Measurements from ENCODE around the gene TCEAL9. TPM values are rescaled to one million over a fixed set of nuclear protein-coding genes. Genes with fewer than 3 reads are reported as not detected.

The TCEAL9 gene
- total and polyA plus RNA-seq, 2 experiments from 2014 or later, result 212 to 257 TPM

DNA sequence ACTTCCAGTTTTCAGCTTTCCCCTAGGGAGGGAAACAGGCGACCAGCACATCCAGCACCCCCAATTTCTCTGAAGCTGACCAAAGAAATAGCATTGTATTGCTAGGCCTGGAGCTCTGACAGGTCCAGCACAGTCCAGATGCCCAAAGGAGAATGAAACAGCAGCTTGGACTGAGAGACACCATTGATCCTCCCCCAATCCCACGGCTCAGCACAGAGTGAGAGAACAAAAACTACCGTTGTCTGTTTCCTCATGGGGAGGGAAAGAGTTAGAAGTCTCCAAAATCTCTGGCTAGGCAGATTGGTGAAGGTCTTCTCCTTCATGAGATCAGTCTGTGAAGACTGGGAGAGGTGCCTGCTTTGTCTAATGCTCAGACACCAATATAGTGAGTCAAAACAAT is 17.6 kb upstream of the TCEAL9 start:
- TF ChIP-seq, protein P1, sequence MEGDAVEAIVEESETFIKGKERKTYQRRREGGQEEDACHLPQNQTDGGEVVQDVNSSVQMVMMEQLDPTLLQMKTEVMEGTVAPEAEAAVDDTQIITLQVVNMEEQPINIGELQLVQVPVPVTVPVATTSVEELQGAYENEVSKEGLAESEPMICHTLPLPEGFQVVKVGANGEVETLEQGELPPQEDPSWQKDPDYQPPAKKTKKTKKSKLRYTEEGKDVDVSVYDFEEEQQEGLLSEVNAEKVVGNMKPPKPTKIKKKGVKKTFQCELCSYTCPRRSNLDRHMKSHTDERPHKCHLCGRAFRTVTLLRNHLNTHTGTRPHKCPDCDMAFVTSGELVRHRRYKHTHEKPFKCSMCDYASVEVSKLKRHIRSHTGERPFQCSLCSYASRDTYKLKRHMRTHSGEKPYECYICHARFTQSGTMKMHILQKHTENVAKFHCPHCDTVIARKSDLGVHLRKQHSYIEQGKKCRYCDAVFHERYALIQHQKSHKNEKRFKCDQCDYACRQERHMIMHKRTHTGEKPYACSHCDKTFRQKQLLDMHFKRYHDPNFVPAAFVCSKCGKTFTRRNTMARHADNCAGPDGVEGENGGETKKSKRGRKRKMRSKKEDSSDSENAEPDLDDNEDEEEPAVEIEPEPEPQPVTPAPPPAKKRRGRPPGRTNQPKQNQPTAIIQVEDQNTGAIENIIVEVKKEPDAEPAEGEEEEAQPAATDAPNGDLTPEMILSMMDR (IDR thresholded peaks at IDR 0.05; ENCODE audit: poor library complexity), result no peak
- H4K20me1 ChIP-seq (ENCODE audit: insufficient read depth, poor library complexity, severe bottlenecking), result no peaks in the 10 kb centered on the region
- no peak for DNase-seq (ENCODE audit: low spot score)
- H3K9me3 ChIP-seq (ENCODE audit: low read depth), result no peaks in the 10 kb centered on the region
- no peaks in the 10 kb centered on the region for H3K79me2 ChIP-seq
- H3K4me1 ChIP-seq (ENCODE audit: insufficient read depth), result no peaks in the 10 kb centered on the region
- 56% methylated on average over 3 of the region's 3 CpGs for WGBS (ENCODE audit: low lambda C conversion rate, missing lambda C conversion rate)
- H2AFZ ChIP-seq, result no peak overlapping the region
- no peaks in the 10 kb centered on the region for H3K36me3 ChIP-seq (replicated peaks; ENCODE audit: insufficient read depth, low read depth)
- no peak overlapping the region for H3K4me3 ChIP-seq
- H3K27me3 ChIP-seq, result no peaks in the 10 kb centered on the region
- no peaks in the 10 kb centered on the region for H3K9me2 ChIP-seq (replicated peaks; ENCODE audit: insufficient read depth)
- no peak overlapping the region for H3K4me2 ChIP-seq
- H3K27ac ChIP-seq, result no peak overlapping the region

GRCh38 chrX:103343105-103343504 is 13.2 kb upstream of the TCEAL9 start:
- Histone ChIP-seq H4K20me1 (ENCODE audit: insufficient read depth, poor library complexity, severe bottlenecking) (no peaks in the 10 kb centered on the region), H3K4me2 (no peak overlapping the region), H3K9me3 (ENCODE audit: low read depth) (no peaks in the 10 kb centered on the region), H2AFZ (no peak overlapping the region), H3K79me2 (no peaks in the 10 kb centered on the region), H3K4me3 (no peak overlapping the region), H3K36me3 (replicated peaks; ENCODE audit: insufficient read depth, low read depth) (no peaks in the 10 kb centered on the region), H3K9me2 (replicated peaks; ENCODE audit: insufficient read depth) (no peaks in the 10 kb centered on the region), H3K27ac (no peak overlapping the region), H3K27me3 (no peaks in the 10 kb centered on the region), H3K4me1 (ENCODE audit: insufficient read depth) (no peaks in the 10 kb centered on the region)
- TF ChIP-seq, protein P1 (IDR thresholded peaks at IDR 0.05; ENCODE audit: poor library complexity), result peak; percentile 58
- no peak for TF ChIP-seq EZH2phosphoT487 (IDR thresholded peaks at IDR 0.05; ENCODE audit: low read depth, severe bottlenecking, unreplicated experiment)
- WGBS (ENCODE audit: low lambda C conversion rate, missing lambda C conversion rate), result 38% methylated on average over 2 of the region's 2 CpGs
- peak; percentile 61 for DNase-seq (ENCODE audit: low spot score)

GRCh38 chrX:103344606-103345005 is 11.7 kb upstream of the TCEAL9 start:
- no peaks in the 10 kb centered on the region for H3K36me3 ChIP-seq (replicated peaks; ENCODE audit: insufficient read depth, low read depth)
- no peak overlapping the region for H2AFZ ChIP-seq
- H3K79me2 ChIP-seq, result no peaks in the 10 kb centered on the region
- H3K9me3 ChIP-seq (ENCODE audit: low read depth), result no peaks in the 10 kb centered on the region
- no peak overlapping the region for H3K27ac ChIP-seq
- no peaks in the 10 kb centered on the region for H3K9me2 ChIP-seq (replicated peaks; ENCODE audit: insufficient read depth)
- no peak for DNase-seq (ENCODE audit: low spot score)
- no peak overlapping the region for H3K4me3 ChIP-seq
- no peaks in the 10 kb centered on the region for H3K27me3 ChIP-seq
- no peak for TF ChIP-seq EZH2 (IDR thresholded peaks at IDR 0.05; ENCODE audit: borderline replicate concordance)
- TF ChIP-seq, protein P1 (IDR thresholded peaks at IDR 0.05; ENCODE audit: poor library complexity), result no peak
- TF ChIP-seq EZH2phosphoT487 (IDR thresholded peaks at IDR 0.05; ENCODE audit: low read depth, severe bottlenecking, unreplicated experiment), result no peak
- no peak overlapping the region for H3K4me2 ChIP-seq
- 77% methylated on average over 2 of the region's 2 CpGs for WGBS (ENCODE audit: low lambda C conversion rate, missing lambda C conversion rate)
- H3K4me1 ChIP-seq (ENCODE audit: insufficient read depth), result no peaks in the 10 kb centered on the region
- no peaks in the 10 kb centered on the region for H4K20me1 ChIP-seq (ENCODE audit: insufficient read depth, poor library complexity, severe bottlenecking)
